HG02970 (cell line): Measurements from ENCODE around the gene TFR2.

ENCODE experiments used
- ATAC-seq: cut with Tn5 transposase; IDR thresholded peaks from one replicate; pipeline ENCODE4 v1.9.1; 2021; ENCODE audit warnings: mild to moderate bottlenecking, moderate library complexity, moderate number of reproducible peaks; ENCODE audit not compliant: unreplicated experiment, low FRiP score

TFR2 gene

DNA sequence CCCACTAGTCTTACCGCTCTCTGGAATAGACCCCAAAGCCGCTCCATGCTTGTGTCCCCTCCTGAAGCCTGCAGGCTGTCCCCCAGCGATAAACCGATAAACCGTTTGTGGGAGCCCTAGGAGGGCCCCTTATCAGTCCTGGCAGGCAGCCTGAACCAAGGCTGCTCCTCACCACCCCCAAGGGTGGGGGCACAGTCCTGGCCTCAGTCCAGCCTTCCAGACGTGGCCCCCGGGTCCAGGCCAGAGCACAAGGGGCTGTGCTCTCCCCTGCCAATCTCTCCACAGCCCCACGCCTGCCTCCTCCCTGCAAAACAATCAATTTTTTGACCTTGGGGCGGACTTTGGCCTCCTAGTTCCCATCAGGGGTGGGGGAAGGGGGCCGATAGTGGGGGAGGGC is at the start of gene TFR2:
Gene TFR2 (minus strand): TSS at position 90 of the 397 bp plus-strand sequence. CDS start 43 bp downstream, at position 47.
- ATAC-seq, result no peak

DNA sequence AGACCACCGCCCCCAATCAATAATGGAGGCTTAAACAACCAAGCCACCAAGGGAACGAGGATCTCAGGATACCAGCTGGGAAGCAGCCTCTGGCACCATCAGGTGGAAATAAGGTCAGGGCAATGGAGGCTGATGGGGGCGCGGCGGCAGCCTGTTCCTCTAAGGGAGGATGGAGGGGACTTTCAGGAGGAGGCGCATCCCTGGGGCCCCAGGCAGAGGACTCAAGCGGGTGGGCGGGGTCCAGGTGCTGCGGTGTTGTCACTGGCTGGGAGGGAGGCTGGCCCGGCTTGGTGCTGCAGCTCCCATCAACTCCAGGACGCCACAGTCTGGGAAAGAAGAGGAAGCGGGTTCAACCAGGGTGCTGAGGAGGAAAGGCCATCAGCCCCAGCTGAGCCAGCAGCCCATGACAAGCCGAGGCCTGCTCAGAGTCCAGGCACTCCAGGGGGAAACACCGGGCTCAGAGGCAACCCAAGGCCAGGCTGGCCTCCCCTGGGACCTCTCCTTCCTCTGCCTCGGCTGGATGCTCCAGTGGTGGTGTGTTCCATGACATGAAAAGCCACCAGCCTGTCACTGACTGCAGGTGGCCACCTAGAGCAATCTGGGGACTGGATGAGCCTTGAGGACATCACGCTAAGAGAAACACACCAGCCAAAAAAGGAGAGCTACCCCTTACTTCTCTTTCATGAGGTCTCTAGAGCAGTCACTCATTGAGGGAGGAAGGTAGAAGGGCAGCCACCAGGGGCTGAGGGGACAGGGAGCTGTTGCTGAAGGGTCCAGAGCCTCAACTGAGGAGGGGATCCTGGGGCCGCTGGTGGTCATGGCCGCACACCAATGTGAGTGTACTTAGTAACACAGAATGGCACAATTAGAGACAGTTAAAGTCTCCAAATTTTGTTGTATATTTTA is 48.1 kb upstream of the TFR2 start:
- no peak for ATAC-seq

DNA sequence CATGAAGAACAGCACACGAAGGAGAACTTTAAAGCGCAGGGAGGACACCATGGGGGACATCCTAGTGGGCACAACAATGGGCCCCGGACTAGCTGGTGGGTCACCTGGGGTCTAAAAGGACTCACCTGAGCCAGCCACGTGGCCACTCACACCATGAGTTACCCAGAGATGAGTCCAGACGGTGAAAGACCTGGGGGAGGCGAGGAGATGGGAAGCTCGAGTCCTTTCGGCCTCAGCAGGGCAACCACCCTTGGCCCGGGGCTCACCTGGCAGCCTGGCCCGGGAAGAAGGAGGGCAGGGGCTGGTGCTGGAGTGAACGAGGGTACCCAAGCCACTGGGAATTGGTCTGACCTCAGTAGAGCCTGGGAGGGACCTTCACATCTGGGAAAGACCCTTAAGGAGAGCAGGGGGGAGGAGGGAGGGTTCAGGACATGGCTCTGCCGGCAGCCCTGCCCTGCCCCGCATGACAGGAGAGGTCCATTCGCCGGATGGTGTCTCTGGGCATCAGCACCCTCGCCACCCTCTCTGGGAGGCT is 47.0 kb upstream of the TFR2 start:
- no peak for ATAC-seq

DNA sequence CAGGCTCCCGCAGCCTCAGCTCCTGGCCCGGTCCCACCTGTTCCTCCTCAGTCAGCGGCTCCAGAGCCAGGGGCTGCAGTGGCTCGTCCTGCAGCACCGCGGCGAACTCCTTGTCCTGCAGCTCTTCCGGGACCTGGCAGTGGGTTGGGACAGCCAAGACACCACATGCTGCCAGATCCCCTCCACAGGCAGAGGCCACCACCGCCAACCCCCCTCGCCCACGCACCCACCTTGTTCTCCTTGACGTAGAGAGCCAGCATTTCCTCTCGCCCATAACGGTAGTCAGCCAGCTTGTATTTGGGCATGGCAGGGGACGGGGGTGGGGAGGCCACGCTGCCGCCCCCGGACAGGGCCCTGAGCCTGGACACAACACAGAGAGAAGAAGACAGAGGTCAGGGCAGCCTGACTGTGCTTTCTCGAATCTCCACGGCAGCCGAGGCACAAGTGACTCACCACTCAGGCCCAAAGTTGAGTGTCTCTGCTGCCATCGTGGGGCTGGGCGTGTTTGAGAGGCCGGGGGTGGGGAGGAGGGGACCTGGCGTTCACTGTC is 46.5 kb upstream of the TFR2 start:
- ATAC-seq, result no peak

DNA sequence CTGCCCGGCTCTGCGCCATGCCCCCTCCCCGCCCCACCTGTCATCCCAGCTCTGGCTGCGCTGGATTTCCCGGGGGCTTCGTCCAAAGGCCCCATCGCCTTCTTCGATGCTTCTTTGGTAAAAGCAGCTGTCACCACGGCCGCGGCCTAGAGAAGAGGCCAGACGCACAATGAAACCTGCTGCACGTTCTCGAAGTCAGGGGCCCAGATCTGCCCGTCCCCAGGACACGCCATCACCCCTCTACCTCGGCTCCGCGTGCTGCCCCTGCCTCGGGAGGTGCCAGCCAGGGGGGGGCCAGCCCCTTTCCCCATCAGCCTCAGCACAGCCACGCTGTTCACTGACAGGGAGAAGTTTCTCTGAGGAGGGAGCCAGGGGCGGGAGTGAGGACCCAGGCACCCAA is 45.9 kb upstream of the TFR2 start:
- ATAC-seq, result no peak

DNA sequence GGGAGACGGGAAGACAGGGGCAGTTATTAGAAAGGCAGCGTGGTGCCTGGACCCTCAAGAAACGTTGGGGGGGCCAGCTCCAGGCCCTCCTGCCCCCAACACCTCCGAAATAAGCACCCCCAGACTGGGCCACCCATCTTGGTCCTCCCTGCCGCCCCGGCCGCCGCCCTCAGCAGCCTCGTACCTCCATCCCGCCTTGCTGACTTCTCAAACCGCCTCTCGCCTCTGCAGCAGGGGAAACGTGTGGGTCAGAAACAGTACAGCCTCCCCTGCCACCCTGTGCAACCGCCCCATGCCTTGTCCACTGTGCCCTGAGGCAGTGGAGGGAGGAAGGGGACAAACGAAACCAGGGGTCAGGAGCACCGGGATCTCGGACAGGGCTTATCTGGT is 45.5 kb upstream of the TFR2 start:
- ATAC-seq, result no peak

DNA sequence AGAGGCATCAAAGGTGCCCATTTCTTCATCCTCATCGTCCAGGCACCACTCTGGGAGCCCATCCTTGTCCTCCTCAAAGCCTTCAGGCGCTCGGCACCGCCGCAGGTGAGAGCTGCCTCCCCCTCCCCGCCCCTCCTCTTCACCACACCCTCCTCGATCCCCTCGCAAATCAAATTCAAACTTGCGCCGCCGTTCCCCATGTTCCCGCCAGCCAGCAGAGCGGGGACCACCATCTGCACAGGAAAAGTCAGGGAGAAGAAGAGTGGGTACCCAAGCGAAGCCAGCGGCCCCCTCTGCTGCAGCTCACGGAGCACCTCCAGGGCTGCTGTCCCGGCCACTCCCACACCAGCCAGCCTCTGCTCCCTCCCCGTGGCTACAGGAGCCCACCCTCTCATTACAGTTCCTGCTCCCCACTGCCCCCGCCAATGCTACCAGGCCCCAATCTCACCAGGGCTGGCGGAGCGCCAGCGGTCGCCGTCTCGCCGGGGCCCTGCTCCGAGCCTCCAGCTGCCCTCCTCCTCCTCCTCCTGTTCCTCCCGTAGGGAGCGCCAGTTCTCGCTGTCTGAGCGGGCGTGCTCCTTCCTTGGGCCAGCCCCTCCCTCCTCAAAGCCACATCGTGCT is 45.0 kb upstream of the TFR2 start:
- ATAC-seq, result no peak

DNA sequence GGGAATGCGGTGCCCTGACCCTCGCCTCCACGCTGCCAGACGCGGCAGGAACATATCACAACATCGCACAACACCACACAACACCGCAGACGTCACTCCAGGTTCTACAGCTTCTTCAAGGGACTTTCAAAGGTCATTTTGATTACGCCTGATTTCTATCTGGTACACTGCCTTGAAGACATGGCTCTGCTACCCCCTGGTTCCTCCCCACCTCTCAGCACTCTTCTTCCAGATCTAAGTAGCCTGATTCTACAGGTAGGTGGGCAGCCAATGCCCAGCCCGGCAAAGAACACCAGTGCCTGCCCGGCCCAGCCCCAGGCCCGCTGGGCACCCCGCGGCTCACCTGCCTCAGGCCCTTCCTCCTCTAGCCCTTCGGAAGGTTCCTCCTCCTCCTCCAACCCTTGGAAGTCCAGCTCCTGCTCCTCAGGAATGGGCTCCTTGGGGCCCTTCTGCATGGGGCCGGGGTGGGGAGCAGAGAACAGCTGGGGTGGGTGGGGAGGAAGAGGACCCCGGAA is 44.3 kb upstream of the TFR2 start:
- ATAC-seq, result no peak

DNA sequence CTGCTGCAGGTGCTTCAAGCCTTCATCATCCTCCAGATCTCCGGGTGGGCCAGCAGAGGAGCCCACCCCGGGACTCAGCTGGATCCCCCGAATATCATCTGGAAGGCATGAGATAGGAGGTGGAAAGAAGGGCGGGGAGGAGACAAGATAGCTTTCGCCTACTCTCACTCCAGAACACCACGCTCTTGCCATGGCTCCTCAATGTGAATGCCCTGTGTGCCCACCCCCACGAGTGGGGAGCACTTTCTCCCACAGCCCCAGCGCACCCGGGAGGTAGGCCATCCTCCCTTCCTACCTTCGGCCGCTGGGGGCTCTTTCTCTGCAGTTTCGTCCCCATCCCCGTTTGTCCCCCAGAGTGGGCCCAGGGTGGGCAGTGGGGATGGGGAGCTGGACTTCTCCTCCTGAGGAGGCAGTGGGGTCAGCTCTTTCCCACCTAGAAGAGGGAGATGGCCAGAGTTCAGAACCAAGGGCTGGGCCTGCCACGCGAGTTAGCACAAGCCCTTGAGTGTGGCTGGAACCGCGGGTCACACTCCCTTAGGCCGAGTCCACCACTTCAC is 43.8 kb upstream of the TFR2 start:
- no peak for ATAC-seq

DNA sequence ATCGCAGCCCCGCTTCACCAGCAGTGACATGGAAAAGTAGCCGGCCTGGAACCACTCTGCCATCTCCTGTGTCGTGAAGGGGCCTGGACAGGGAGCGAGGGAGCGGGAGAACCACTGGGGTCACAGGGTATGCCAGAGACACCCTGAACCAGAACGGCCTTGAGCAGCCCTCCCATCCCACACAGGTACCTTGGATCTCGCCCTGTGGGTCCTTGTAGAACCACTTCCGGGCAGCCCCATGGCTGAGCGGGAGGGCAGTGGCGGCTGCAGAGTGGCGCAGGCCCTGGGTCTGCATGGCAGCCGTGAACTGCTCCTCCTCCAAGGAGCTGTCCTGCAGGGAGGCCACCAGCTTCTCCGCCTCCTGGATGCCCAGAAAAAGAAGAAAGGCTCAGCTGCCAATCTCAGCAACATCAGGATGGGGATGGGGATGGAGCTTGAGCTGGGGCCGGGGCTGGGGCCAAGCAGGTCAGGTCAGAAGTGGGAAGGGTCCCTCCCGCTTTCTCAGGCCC is 43.2 kb upstream of the TFR2 start:
- no peak for ATAC-seq

DNA sequence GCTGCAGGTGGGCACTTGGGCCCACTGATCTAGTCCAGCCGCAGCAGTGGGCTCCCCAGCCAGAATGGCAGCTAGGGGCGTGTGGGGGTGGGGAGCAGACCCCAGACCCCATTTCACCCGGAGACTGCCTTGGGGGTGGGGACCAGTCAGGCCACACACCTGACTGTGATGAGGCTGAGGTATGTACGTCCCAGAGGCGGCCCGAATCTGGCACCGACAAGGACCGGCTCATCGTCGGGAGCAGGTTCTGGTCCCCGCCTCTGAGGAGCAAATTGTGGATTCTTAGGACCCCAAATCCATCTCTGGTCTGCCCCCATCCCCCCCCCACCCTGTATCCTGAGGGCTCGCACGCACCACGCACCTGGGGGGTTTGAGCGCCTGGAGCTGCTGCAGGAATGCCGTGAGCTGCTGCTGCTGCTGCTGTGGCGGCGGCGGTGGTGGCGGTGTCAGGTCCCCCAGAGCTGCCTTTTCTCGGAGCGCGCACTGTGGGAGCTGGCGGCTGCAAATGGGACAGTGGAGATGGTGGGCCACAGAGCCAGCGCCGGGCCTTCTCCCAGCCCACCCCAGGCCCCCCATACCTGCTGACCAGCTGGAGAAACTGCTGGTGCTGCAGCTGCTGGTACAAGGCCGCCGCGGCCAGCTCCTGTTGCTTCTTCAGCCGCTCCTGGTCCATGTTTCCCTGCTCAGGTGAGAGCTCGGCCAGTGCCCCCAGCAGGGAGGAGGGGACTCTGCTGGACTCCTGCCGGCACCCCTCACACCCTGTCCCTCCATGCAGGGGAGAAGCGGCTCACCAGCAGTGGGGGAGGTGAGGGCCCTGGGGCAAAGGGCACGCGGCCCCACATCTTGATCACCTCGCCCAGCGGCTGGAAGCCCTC is 42.5 kb upstream of the TFR2 start:
- ATAC-seq, result no peak

DNA sequence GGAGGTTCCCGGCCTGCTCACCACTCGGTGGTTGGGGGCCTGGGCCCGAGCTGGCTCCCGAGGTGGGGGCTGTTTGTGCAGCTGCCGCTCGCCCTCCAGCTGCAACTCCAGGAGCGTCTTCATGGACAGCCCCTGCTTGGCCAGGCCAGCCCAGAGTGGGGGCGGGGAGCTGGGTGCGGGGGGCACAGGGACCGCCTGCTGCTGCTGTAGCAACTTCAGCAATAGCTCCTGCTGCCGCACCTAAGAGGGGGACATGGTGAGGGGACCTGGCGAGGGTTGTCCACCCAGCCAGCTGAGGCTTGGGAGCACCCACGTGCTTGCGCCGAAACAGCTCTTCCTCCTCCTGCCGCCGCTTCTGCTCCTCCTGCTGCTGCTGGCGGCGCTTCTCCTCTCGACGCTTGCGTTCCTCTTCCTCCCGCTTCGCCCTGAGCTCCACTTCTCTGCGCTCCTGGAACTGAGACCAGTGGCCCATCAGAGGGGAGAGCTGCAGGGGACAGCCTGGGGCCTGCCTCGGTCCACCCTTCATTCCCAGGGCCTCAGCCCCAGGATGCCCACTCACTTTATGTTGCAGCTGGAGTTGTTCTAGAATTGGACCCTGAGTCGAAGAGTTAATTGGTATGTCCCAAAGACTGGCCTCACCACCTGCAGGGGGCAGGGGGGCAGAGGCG is 41.8 kb upstream of the TFR2 start:
- ATAC-seq, result no peak

DNA sequence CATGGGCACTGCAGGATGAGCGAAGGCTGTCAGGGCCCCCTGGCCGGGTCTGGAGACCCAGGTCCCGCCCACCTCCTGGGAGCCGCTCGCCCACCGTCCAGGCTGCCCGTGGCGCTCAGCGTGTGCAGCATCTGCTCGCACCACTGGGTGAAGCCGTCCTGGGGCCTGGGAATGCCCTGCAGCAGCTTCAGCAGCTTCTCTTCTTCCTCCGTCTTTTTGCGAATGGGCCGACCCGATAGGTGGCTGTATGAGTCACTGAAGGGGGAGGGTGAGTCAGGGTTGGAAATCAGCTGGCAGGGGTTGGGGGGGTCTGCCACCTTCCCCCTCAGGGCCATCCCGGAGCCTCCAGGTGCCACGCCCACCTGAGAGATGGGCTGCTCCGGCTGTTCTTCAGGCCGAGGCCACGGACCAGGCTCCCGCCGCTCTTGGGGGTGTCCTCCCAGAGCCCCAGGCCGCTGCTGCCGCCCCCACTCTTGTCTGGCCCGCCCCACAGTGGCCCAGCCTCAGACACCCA is 40.9 kb upstream of the TFR2 start:
- no peak for ATAC-seq

DNA sequence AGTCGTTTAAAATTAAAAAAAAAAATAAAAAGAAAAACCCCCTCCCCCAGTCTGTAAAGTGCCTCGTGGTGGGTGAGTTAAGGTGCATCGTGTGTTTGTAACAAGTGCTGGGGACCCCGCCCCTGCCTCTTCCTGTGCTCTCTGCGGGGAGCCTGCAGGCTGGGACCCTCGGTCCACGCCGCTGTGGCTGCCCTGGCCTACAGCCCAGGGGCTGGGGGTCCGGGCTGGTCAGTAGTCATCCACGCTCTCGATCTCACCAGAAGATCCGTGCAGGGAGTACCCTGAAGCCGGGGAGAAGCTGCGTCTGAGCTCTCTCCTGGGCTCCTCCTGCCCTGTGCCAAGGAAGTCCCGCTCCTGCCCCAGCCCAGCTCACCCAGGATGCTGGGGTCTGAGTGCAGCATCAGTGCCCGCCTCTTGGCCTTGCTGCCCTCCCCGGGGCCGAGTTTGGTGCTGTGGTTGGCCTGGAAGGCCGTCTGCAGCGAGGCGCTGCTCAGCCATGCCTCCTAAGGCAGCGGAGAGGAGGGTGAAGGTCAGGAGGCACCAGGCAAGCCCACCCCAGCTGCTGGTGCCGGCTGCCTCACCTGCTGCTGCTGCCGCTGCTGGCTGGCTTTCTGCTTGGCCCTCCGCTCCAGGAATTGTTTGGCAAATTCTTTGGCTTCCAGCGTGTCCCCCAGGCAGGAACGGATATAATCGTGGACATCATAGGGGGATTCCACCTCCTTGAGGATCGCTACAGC is 40.3 kb upstream of the TFR2 start:
- ATAC-seq, result no peak

DNA sequence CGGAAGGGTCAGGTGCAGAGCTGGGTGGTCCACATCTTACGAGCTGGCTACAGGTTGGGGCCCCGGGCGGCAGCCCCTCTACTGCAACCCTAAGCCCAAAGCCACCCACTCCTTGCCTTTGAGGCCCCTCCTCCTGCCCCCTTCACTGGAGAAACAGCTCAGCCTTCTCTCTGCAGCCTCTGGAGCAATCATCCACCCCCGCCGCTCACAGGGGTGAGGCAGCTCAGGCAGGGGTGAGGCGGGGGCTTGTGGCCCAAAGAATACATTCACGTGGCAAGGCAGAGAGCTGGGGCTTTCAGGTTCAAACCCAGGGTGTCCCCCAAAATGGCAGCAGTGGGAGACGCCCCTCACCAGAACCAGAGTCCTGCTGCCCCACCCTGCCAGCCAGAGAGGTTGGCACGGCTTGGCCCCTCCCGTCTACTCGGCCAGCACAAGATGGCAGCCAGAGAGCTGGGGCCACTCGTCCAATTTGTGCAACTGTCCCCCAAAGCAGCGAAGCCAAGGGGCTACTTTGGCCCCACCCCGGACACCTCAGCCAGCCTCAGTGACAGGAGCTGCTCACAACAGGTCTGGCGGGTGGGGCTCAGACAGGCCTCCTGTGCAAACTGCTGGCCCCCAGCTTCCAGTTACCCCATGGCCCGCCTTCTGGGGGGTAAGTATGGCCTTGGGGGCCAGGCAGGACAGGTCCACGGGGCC is 39.4 kb upstream of the TFR2 start:
- no peak for ATAC-seq

DNA sequence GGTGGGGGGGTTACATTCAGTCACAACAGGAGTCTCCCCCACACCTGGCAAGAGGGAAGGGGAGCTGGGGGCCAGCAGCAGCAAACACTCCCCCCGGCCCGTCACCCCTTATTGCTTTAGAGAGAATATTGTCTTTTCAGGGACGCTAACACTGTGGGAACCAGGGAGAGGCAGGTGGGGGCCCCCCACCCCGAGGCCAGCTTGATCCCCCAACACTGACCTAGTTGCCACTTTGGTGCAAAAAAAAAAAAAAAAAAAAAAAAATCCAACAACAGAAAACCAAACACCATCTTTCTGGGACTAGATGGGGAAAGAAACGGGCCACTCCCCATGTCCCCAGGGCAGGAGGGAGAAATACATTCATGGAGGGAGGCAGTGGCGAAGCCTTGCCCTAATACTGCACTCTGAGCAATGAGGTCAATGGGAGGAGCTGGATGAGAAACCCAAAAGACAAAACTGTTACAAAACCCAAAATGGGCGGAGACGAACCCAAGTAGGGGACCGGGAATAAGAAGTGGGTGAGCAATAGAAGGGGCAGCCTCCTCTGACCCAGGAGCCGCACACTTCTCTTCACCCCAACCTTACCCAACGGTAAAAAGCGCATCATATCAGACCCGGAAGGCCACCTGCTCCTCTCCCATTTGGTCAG is 38.7 kb upstream of the TFR2 start:
- ATAC-seq, result no peak
